K562 (cell line): Measurements from ENCODE around the gene SLC1A5. TPM values are rescaled to one million over a fixed set of nuclear protein-coding genes. Genes with fewer than 3 reads are reported as not detected.

Experiments
- ASH1L ChIP-seq: fragments of 450-650 bp; IDR thresholded peaks from 2 replicates; pipeline ENCODE4 v1.6.1; 2018; ENCODE audit warnings: borderline replicate concordance, mild to moderate bottlenecking, low read depth; ENCODE audit not compliant: partially characterized antibody
- BRD9 ChIP-seq: fragments of 450-650 bp; IDR thresholded peaks from 2 replicates; pipeline ENCODE4 v1.6.1; 2018; ENCODE audit warnings: low read depth; ENCODE audit not compliant: partially characterized antibody
- CTCFL ChIP-seq: IDR thresholded peaks from 2 replicates; pipeline ENCODE4 v1.6.1; 2011; ENCODE audit warnings: borderline replicate concordance, low read depth, mild to moderate bottlenecking, moderate library complexity, low read length; ENCODE audit not compliant: insufficient read depth, poor library complexity, severe bottlenecking
- FOXJ3 ChIP-seq: sonication (generic); formaldehyde crosslinking; IDR thresholded peaks from 2 replicates; pipeline ENCODE4 v1.4.0; 2020; ENCODE audit warnings: mild to moderate bottlenecking, missing genetic modification reagents
- HDAC3 ChIP-seq: fragments of 450-650 bp; IDR thresholded peaks from 2 replicates; pipeline ENCODE4 v1.6.1; 2018; ENCODE audit warnings: borderline replicate concordance, mild to moderate bottlenecking, moderate library complexity; ENCODE audit not compliant: partially characterized antibody
- ID3 ChIP-seq, 2 experiments: fragments of 250-450 bp in 1 of 2; fragments of 450-650 bp in 1 of 2; sonication (Bioruptor Pico) in 1 of 2; IDR thresholded peaks; 2 replicates each; pipeline versions ENCODE4 v1.6.1 to v1.8.0; 2016 to 2021; ENCODE audit warnings: mild to moderate bottlenecking in 2 of 2, moderate library complexity in 2 of 2, missing compliant biosample characterization in 1 of 2, missing genetic modification characterization in 1 of 2
- KLF1 ChIP-seq: fragments of 450-650 bp; IDR thresholded peaks from 2 replicates; pipeline ENCODE4 v1.6.1; 2016; ENCODE audit warnings: missing genetic modification characterization, missing compliant biosample characterization
- MITF ChIP-seq: IDR thresholded peaks from 2 replicates; pipeline ENCODE4 v1.6.1; 2014; ENCODE audit warnings: antibody characterized with exemption
- PHB ChIP-seq: fragments of 250-450 bp; sonication (Bioruptor Pico); IDR thresholded peaks from 2 replicates; pipeline ENCODE4 v1.5.0; 2021
- POLR3A ChIP-seq: IDR thresholded peaks from 2 replicates; pipeline ENCODE4 v1.6.1; 2011; ENCODE audit warnings: borderline replicate concordance, mild to moderate bottlenecking, moderate library complexity; ENCODE audit not compliant: insufficient read length, insufficient read depth; ENCODE audit errors: extremely low read depth
- RAD51 ChIP-seq: fragments of 450-650 bp; IDR thresholded peaks from 2 replicates; pipeline ENCODE4 v1.7.1; 2016; ENCODE audit warnings: low read depth, mild to moderate bottlenecking, borderline replicate concordance
- RNF2 ChIP-seq: sonication (generic); IDR thresholded peaks from 2 replicates; pipeline ENCODE4 v1.6.1; 2016
- SMARCA5 ChIP-seq: fragments of 450-650 bp; IDR thresholded peaks from 2 replicates; pipeline ENCODE4 v1.6.1; 2016
- SOX6 ChIP-seq: fragments of 450-650 bp; IDR thresholded peaks from 2 replicates; pipeline ENCODE4 v1.6.1; 2014; ENCODE audit warnings: mild to moderate bottlenecking
- SRF ChIP-seq, 2 experiments: fragments of 250-450, 450-650 bp in 1 of 2; sonication (Bioruptor Pico) in 1 of 2; sonication (generic) in 1 of 2; formaldehyde crosslinking; IDR thresholded peaks; 2 replicates each; pipeline versions ENCODE4 v1.5.0 to v1.5.1; 2020 to 2022; ENCODE audit warnings: mild to moderate bottlenecking in 1 of 2, missing genetic modification reagents in 1 of 2
- TFE3 ChIP-seq: fragments of 450-650 bp; formaldehyde crosslinking; IDR thresholded peaks from 2 replicates; pipeline ENCODE4 v1.4.0; 2020; ENCODE audit warnings: mild to moderate bottlenecking, mixed read lengths
- ZEB2 ChIP-seq: fragments of 450-650 bp; IDR thresholded peaks from 2 replicates; pipeline ENCODE4 v1.6.1; 2016
- ZNF431 ChIP-seq: sonication (generic); formaldehyde crosslinking; IDR thresholded peaks from 2 replicates; pipeline ENCODE4 v1.8.0; 2022; ENCODE audit warnings: mild to moderate bottlenecking, missing genetic modification reagents
- ZZZ3 ChIP-seq: fragments of 450-650 bp; IDR thresholded peaks from 2 replicates; pipeline ENCODE4 v1.6.1; 2016; ENCODE audit warnings: antibody characterized with exemption, mild to moderate bottlenecking, moderate library complexity
- polyA plus RNA-seq, 8 experiments: library from polyadenylated mRNA; depleted of rRNA in 4 of 8; stranded (reverse) in 5 of 8; unstranded in 3 of 8; fragments of >200 nt; fragmentation: Nextera tagmentation in 2 of 8; fragmentation: Illumina TruSeq in 1 of 8; extraction: Ambion mirVana in 2 of 8; extraction: Trizol in 1 of 8; gene quantifications; 2 replicates each; pipeline versions ENCODE4 v1.2.1 to v1.2.3, GENCODE V29; 2011 to 2014; ENCODE audit warnings: inconsistent platforms in 1 of 8, missing spikeins in 1 of 8
- total RNA-seq, 7 experiments: library from RNA; depleted of rRNA in 6 of 7; stranded (reverse); fragments of >200 nt in 6 of 7; fragmentation: Illumina TruSeq in 2 of 7; extraction: Trizol in 2 of 7; gene quantifications; 2 replicates each; pipeline versions ENCODE4 v1.2.1 to v1.2.3, GENCODE V29; 2011 to 2021; ENCODE audit warnings: low replicate concordance in 1 of 7
- TF ChIP-seq, protein P1 (sequence below): fragments of 450-650 bp; formaldehyde crosslinking; IDR thresholded peaks from 2 replicates; pipeline ENCODE4 v1.4.0; 2022; ENCODE audit warnings: missing genetic modification characterization

The SLC1A5 gene
- total and polyA plus RNA-seq, 9 of the 15 experiments (the other 6 are each of a cell fraction or from before 2014, with no cell fraction given) = 31.2 to 417 (median 134) TPM

DNA sequence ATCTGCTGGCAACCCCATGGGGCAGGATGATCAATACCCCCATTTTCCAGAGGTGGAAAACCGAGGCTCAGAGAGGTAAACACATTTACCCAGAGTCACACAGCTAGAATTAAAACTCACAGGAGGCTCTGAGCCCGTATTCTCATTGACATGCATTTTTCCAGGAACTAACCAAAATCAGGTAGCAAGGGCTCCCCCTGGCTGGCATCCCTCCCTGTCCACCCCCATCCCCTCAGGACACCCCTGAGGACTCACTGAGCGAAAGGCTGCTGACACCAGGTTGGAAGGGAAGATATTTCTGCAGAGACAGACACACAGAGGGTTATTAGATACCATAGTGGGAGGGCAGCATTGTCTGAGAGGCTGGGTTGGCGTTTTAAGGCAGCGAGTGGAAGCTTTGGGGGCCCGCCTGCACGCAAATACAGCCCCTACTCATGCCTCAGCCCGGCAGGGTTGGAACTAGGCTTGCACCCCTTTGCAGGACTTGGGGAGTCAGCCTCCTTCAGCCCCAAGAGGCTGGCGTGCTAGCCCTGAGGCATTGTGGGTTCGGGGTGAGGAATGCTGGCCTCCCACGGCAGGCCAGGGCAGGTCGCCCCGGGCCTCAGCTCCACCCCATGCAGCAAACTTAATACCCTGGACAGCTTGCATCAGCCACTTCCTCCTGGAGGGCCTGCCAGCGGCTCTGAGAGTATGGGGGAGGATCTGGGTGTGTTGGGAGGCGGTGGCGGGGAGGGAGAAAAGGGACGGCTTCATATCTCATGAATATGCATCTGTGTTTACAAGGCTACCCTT lies 3.9 kb downstream of the SLC1A5 start (continued):
- TF ChIP-seq PHB (CRISPR knock-in tag) = no peak
- no peak for TF ChIP-seq ID3 (CRISPR knock-in tag; IDR thresholded peaks at IDR 0.05)
- TF ChIP-seq ID3 (tag; IDR thresholded peaks at IDR 0.05) = no peak; the same call in 1 of the 2 replicates
- TF ChIP-seq TFE3 = no peak
- TF ChIP-seq ZEB2 = peak; percentile 36; the same call in 1 of the 2 replicates
- peak in 1 of 2 experiments; percentile 72; a peak in 1 of 4 replicates for TF ChIP-seq SRF (CRISPR knock-in tag; IDR thresholded peaks at IDR 0.05)
- TF ChIP-seq ZNF431 = 0 out of 2 replicates have a peak, but pooled peaks have one; percentile 31
- TF ChIP-seq ZZZ3 = no peak
- no peak for TF ChIP-seq KLF1
- TF ChIP-seq MITF = no peak
- no peak for TF ChIP-seq ASH1L
- peak; percentile 84 for TF ChIP-seq BRD9
- TF ChIP-seq HDAC3 = peak; percentile 38
- TF ChIP-seq, protein P1, sequence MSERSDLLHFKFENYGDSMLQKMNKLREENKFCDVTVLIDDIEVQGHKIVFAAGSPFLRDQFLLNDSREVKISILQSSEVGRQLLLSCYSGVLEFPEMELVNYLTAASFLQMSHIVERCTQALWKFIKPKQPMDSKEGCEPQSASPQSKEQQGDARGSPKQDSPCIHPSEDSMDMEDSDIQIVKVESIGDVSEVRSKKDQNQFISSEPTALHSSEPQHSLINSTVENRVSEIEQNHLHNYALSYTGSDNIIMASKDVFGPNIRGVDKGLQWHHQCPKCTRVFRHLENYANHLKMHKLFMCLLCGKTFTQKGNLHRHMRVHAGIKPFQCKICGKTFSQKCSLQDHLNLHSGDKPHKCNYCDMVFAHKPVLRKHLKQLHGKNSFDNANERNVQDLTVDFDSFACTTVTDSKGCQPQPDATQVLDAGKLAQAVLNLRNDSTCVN (CRISPR knock-in tag) = no peak
- no peak for TF ChIP-seq POLR3A
- no peak for TF ChIP-seq FOXJ3
- no peak for TF ChIP-seq RAD51
- peak; percentile 90 for TF ChIP-seq RNF2
- TF ChIP-seq SOX6 = peak; percentile 75
- TF ChIP-seq SMARCA5 = peak; percentile 78; the same call in 1 of the 2 replicates
- TF ChIP-seq CTCFL = peak; percentile 41
